HG02588 (cell line): Measurements from ENCODE around the gene PITPNM3.

Source experiments
- ATAC-seq: cut with Tn5 transposase; IDR thresholded peaks from one replicate; pipeline ENCODE4 v1.9.1; 2021; ENCODE audit warnings: mild to moderate bottlenecking, moderate library complexity; ENCODE audit not compliant: unreplicated experiment

Gene PITPNM3

DNA sequence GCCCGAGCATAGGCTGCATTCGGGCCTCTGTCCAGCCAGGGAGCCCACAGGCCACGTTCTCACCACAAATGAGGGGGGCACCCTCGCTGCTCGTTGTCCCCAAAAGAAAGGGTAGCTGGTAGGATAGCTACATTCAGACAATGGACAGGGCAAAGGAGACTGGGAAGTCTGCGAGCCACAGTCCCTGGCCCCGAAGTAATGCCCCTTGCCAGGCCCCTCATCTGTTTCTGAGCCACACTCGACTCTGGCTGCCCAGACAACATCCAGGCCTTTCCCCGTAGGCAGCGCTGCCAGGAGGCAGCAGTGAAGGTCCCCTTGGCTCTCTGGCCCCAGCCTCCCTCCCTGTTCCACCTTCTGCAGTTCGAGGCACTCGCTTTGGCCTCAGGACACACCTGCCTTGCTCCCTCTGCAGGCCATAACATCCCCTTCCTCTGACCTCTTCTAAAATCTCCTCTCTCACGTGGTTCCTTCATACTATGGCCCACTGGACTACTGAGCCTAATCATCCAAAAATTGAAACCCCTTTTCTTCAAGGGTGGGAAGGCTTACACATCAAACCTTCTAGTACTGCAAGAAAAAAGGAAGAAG is 133.6 kb downstream of the PITPNM3 start:
- ATAC-seq = no peak

DNA sequence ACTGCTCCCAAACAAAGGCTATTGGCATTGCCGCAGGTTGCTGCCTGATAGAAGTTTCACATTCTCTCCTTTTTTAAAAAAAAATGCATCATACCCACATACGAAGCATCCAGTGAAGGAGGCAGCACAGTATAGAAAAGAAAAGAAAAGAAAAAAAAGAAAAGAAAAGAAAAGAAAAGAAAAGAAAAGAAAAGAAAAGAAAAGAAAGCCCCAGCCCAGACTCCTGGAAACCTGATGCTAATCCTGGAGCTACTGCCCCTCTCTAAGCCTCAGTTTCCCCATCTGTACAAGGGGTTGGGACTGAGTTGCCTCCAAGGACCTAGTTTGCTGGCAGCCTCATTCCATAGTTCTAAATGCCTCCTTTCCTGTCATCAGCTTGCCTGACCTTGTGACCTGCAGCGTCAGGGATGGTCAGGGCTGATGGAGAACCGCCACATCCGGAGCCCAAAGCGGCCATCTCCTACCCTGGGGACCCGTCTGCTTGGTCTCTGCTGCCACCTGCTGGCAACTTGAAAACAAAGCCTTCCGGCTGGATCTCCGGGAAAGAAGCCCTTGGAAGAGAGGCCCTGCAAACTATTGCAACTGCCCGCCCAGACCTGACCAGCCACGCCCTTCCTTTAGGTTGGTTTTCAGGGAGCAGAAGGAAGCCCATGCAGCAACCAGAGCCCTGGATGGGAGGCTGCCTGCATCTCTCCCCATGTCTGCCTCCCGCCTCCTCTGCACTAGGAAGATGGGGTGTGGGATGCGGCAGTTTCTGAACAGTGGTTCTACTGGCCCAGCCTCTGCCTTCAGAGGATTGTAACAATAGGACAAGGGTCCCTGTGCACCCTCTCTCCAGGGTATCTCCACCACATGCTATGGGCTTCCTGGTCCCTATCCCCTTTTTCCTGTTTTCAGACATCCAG is 134.4 kb downstream of the PITPNM3 start:
- no peak for ATAC-seq

DNA sequence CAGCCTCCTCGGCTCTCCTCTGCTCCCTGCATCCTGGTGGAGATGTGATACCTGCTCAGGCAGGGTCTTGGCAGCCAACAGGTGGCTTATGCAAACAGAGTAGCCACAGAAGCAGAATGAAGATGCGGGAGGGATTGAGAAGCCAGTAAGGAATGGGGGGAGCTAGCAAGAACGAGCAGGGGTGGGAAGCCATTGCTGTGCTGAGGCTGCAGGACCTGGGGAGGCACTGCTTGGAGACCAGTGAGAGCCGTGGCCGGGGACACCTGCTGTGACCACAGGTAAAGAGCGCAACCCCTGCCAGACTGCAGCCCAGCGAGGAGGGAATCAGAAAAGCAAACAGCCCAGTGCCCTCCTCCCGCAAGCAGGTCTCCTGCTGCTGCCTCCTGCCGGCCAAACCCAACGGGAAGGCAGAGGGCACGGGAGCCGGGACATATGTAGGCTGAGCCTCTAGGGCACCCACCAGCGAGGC is 136.1 kb downstream of the PITPNM3 start:
- no peak for ATAC-seq

DNA sequence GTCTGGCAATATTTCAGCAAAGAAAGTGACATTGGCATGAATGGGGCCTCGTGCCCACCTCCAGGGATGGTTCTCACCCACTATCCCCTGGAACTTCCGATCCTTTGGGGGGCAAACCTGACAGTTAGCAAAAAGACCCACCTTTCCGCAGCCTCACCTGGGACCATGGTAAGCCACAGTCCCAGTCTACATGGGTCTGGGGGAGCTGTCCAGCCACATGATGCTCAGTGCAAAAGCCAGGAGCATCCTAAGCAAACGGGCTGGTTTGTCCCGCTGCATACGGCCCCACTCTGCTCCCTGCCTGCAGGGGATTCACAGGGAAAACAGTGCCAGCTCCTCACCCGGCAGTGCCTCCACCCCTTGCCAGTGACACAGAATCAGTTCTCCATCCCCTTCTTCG is 140.7 kb downstream of the PITPNM3 start:
- ATAC-seq = no peak

DNA sequence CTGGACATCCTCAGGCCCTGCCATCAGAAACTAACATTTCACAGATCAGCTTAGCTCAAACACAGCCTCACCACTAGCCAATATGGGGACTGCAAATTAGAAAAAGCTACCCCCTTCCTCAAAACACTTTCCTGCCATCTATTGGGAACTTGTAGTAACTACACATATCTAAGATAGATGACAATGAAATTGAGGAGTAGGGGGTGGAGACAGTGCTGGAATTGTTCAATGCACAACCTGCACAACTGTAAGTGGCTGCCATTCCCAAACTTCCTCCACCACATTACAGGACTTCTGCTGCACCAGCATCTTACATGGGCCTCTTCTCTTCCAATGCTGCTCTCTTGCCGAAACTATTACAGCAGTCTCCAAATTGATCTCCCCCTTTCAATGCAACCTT is 143.3 kb downstream of the PITPNM3 start:
- ATAC-seq = no peak

DNA sequence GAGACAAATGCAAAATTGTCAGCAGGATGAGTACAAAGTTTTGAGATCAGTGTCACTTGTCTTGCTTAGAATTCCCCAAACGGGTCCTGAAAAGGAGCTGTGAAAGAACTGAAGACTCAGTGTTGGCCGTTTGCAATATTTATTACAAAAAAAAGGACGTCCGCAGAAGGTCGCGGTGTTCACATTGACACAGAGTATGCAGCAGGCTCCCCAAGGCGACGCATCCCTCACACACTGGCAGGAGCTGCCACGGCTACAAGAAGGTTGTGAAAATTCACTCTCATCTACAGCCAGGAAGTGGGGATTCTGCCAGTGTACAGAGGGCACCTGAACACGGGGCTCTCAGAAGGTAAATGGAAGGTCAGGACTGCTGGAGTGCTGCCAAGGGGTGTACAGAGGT is 147.6 kb downstream of the PITPNM3 start:
- no peak for ATAC-seq

DNA sequence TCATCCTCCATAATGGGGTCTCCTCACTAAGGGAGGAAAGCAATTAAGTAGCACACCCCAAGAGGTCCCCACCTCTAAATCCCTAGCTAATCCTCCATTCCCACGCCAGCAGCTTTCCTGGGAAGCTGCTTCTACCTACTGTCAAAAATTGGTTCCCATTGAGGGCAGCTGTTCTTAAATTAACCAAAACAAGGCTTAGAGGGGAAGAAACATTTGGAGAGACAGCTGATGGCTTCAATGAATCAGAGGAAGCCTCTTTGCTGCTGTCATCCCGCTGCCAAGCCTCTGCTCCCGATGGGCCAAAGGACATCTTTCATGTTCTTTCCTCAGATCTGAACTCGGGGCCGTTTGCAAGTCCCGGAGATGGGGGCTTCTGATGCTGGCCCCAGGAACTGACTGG is 148.1 kb downstream of the PITPNM3 start:
- no peak for ATAC-seq

DNA sequence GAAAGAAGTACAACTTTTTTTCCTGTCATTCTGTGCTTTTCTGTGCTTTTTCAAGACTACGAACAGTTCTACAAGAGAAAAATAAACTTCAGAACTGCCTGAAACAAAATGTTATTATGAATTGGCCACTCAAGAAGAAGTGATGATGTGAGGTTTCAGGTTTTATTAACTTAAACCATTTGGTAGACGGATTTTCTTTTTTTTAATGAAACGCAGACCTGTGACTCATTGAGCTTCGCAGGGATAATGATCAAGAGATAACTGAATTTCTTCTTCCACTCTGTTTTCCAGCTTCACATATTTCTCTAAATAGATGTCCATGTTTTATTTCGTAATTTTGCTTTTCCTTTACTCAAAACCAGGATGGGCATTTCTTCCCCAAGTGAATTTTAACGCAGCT is 154.1 kb downstream of the PITPNM3 start:
- no peak for ATAC-seq
